Breast epithelium (tissue), 3 donors: Measurements from ENCODE around the gene RCVRN.

Experiments
- CTCF ChIP-seq, 3 donors: fragments of 450-650 bp; IDR thresholded peaks; one replicate each; pipeline ENCODE4 v1.5.1; 2016 to 2017; ENCODE audit warnings: antibody characterized with exemption in 3 of 3, mild to moderate bottlenecking in 3 of 3, moderate library complexity in 3 of 3
- POLR2A ChIP-seq: fragments of 450-650 bp; IDR thresholded peaks from one replicate; pipeline ENCODE4 v1.6.1; 2016; ENCODE audit warnings: antibody characterized with exemption, mild to moderate bottlenecking, moderate library complexity

- no peak for TF ChIP-seq CTCF (IDR thresholded peaks at IDR 0.05)
- no peak for TF ChIP-seq POLR2A
Measured at GRCh38 chr17:9855036-9855435, 50.0 kb downstream of the RCVRN start.
